Brain pericyte (primary cell): ENCODE results near the gene YPEL3.

Source experiments
- DNase-seq: peaks from one replicate; pipeline ENCODE4 v3.0.0-alpha.2; 2012; ENCODE audit warnings: low read depth, low spot score

YPEL3 gene

DNA sequence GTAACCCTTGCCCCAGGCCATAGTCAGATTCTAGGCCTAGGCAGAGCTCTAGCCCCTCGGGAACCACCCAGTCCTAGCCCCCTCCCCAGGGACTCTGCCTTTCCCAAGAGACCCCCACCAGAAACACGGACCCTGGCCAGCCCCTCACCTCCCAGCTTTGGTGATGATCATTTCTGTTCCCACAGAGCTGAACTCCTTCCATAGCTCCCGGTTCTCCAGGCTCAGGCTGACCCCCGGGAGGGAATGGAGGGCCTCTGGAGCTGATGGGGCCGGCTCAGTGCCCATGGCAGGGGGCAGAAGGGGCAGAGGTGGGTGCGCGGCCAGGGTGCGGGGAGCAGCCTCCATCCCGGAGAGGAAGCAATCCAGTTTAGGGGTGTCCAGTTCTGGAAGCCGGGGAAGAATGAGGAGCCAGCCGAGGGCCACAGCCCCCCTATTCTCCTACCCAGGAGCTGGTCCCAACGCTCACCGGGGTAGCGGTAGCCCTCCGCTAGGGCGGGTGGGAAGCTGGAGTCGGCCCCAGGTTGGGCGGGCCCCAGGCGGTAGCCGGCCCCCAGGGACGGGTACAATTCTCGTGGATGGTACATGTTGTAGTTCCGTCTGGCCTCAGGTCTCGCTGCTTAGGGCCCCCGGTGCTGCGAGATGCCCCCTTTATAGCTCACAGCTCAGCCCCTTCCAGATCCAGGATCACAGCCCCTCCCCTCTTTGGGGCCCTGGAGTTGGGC is 5.2 kb downstream of the YPEL3 start:
- DNase-seq = no peak

DNA sequence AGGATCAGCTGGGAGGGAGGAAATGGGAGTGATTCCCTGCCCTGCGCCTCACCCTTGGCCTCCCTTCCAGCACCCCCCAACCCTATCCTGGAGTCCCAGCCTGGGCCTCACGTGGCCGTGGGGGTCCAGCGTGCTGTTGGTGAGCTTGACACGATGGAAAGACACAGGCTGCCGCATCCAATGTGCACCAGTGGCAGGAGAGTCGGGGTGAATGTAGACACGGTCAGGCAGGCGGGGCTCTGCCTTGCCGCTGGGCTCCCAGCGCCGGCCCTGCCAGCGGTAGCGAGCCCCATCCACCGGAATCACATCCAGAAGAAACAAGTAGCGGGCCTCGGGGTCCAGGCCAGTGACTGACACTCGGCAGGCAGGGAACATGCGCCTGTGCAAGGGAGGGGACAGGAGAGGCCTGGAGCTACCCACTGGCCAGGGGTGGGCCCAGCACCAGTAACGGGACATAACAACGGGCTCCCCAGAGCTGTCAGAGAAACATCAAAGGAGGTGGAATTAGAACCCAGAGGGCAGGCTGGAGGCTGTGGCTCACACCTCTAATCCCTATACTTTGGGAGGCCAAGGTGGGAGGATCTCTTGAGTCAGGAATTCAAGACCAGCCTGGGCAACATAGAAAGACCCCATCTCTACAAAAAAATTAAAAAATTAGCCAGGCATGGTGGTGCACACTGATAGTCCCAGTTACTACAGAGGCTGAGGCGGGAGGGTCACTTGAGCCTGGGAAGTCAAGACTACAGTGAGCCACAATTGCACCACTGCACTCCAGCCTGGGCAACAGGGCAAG is 7.0 kb downstream of the YPEL3 start:
- no peak for DNase-seq

DNA sequence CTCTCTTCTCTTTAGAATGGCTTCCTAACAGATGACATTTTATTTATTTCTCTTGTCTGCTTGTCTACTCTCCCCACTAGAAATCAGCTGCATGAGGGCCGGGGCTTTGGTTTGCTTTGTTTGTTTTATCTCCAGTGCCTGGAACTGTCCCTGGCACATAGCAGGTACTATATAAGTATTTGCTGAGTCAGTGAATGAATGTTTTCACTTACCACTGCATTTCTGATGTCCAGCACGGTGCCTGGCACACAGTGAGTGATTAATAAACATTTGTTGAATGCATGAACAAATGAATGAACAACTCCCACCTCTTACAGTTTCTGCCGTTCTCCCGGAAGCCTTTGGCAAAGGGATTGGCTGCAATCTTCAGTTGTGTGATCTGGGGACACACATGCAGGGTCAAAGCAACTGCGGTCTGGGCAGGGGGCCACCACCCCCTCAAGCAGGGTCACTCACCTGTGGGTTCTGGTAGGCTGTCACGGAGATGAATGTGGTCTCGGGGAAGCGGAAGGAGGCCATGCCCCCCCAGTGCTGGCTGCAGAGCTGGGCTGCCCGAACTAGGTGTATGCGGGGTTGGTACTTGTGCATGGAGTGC is 7.7 kb downstream of the YPEL3 start:
- DNase-seq = no peak

DNA sequence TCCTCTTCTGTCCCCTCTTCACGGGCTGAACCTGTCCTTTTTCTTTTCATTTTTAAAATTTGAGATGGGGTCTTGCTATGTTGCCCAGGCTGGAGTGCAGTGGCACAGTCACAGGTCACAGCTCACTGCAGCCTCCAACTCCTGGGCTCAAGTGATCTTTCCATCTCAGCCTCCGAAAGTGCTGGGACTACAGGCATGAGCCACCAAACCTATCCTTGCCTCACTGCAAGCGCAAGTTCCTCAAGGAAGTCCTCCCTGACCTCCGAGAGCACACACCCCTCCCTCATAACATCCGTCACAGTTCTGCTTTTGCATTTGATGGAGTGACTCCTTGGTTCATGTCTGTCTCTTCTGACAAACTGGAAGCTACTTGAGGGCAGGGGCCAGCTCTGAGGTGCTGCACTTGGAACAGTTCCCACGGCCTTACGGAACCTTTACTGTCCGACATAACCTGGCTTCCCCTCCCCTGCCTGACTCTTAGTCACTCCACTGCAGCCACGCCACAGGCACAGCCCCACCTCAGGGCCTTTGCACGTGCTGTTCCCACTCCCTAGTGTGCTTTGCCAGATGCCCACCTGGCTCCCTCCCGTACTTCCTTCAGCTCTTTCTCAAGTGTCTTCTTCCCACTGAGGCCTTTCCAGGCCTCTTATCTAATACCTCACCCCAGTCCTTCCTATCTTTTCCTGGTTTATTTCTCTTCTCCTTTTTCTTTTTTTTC is 8.7 kb downstream of the YPEL3 start:
- no peak for DNase-seq

DNA sequence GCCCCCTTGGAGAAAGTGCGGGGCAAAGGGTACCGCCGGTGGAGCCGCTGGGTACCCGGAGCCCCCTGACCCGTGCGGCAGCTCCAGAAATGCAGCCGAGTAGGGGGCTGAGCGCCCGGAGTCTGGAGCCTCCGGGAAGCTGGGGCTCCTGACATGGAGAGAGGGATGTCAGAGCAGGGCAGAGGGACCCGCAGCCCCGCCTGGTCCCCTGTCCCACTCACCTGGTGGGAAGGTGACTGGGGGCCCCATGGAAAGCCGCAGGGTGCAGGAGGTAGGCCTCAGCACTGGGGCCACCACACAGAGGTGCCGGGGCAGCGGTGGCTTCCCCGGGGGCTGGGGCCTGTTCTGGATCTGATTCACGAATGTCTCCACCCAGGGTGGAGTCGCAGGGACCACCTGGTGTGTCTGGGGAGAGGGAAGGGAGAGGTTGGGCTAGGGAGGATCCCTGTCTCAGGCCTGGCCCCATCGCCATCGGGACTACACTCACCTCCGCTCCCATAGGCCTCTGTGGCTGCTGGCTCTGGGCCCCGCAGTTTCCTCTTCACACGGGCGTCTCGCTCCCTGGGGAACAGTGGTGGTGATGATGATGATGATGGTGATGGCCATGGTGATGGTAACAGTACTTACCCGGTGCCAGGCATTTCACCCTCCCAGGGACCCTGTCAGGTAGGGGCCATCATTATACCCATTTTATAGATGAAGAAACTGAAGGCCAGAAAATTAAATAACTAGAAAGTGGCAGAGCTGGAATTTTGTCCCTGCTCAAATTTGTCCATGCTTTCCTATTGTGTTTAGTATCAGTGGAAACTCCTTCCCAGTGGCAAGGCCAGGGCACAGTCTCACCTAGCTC is 9.5 kb downstream of the YPEL3 start:
- no peak for DNase-seq

DNA sequence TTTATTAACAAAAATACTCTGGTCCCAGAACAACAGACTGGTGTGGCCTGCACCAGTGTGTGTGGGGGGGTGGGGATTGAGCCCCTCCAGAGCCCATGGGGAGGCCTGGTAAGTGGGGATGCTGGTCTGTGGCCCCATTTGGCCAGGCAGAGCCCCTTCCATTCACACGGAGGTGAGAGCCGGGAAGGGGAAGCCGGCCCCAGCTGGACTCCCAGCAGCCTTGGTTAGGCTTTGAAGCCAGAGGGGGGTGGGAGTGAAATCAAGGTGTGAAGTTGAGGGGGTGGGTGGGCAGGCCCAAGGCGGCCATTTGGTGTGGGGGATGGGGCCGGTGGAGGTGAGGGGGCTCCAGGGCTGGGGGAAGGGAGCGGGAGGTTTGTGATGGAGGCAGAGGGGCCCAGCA is 10.2 kb downstream of the YPEL3 start:
- no peak for DNase-seq

DNA sequence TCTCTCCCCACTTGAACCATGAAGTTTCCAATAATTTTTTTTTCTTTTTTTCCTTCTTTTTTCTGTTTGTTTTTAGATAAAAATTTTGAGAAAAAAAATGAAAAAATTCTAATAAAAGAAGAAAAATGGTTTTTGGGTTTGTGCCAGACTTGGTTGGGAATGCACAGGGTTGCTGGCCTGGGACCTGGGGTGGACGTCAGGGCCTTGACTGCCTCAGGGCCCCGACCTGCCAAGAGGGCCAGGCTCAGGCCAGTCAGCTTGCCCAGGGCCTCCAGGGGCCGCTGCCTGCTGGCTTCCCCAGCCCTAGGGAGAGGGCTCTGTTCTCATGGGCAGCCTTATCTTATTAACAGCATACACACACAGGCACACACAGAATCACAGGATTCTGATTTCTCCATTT is 10.8 kb downstream of the YPEL3 start:
- DNase-seq = no peak

DNA sequence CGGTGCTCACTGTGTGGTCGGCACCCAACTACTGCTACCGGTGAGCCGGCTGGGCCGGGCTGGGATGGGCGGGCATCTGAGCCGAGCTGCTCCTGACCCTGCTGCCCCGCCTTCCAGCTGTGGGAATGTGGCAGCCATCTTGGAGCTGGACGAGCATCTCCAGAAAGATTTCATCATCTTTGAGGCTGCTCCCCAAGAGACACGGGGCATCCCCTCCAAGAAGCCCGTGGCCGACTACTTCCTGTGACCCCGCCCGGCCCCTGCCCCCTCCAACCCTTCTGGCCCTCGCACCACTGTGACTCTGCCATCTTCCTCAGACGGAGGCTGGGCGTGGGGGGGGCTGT is 11.2 kb downstream of the YPEL3 start:
- DNase-seq = no peak

DNA sequence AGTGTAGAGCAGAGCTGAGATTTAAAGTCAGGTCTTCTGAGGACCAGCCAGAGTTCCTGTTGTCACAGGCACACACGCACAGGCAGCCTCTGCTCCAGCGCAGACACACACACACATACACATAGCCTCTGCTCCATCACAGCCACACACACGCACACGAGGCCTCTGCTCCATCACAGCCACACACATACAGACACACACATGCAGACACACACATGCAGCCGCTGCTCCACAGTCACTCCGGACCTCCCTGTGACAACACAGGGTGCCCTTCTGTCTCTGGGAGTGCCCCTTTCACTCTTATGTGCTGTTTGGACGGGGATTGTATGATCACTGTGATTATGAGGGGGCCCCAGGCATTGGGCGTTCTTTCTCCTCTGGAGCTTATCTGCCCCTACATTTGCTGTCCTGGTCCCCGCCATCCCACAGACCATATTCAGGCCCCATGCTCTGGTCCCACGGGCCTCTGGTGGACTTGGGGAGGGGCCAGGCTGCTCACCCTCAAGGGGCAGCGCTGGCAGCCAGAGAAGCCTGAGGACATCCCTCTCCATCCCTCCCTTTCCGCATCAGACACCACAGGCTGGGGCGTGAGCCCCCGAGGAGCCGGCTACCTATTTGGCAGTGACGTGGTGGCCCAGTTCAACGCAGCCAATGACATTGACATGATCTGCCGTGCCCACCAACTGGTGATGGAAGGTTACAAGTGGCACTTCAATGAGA is 11.8 kb downstream of the YPEL3 start:
- no peak for DNase-seq

DNA sequence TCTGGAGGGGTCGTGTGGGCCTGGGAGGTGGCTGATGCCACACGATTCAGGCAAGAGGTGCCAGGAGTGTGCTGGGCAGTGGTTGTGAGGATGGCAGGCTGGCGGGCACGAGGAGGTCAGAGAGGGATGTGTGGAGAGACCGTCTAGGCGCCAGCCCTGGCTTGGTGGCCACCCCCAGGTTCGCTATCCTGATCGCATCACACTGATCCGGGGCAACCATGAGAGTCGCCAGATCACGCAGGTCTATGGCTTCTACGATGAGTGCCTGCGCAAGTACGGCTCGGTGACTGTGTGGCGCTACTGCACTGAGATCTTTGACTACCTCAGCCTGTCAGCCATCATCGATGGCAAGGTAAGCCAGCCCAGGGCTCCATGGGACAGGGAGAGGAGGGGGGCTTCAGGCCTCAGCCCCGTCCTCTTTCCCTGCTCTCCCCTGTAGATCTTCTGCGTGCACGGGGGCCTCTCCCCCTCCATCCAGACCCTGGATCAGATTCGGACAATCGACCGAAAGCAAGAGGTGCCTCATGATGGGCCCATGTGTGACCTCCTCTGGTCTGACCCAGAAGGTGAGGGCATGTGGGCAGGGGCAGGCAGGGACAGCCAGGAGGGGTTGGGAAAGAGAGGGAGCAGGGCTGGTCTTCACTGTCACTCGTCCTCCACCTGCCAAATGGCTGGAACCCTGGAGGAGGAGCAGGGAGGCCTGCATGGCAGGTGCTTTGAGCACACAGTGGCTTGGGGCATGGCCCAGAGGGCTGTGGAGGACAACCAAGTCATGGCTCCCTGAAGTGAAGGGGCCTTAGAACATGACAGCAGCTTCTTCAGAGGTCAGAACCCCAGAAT is 12.6 kb downstream of the YPEL3 start:
- DNase-seq = no peak

DNA sequence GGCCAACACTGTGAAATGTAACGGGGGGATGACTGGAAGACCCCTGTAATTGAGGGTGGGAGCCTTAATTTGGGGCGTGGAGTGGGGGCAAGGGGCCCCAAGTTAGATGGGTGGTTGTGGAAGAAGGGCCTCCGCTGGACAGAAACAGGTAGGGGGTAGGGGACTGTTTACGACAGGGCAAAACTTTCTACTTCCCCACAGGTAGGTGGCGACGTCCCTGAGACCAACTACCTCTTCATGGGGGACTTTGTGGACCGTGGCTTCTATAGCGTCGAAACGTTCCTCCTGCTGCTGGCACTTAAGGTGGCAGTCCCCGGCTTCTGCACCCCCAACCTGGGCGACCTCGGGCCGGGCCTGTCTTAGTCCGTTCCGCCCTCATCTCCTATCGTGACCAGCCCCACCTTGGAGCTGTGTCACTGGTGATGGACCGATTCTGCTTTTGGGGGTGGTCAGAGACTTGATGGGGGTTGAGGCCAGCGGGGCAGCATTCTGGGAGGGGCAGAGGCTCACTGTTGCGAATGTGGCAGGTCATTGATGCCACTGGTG is 13.4 kb downstream of the YPEL3 start:
- no peak for DNase-seq

DNA sequence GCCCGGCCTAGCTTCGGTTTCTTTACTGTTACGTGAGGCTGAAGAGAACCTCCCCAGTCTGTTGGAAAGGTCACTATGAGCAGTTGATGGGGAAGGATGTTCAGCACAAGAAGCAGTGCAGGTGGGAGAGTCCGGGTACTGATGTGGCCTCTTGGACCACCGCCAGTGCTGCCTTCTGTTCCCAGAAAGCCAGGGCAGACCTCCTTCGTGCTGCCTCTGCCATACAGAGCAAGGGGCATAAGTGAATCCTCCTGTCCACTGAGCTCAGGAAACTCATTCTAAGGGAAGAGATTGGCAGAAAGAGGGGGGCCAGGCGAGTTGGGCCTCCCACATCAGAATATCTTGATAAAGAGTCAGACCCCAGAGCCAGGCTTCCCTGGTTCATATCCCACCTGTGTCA is 16.5 kb downstream of the YPEL3 start:
- no peak for DNase-seq

DNA sequence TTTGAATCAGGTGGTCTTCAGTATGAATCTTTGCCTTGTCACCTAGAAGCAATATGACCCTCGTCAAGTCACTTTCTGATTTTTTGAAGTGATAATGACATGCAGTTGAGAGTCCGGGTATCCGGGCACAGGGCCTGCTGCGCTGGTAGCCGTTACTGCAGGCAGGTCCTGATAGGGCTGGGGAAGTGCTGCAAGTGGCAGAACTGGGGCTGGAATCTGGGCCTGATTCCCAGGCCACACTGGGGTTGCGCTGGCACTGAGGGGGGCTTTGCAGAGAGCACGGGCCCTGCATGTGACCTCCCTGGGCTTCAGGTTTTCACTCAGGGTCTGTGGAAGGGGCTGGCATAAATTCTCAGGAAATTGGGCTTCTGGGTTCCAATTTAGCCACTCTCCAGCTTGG is 17.3 kb downstream of the YPEL3 start:
- no peak for DNase-seq

DNA sequence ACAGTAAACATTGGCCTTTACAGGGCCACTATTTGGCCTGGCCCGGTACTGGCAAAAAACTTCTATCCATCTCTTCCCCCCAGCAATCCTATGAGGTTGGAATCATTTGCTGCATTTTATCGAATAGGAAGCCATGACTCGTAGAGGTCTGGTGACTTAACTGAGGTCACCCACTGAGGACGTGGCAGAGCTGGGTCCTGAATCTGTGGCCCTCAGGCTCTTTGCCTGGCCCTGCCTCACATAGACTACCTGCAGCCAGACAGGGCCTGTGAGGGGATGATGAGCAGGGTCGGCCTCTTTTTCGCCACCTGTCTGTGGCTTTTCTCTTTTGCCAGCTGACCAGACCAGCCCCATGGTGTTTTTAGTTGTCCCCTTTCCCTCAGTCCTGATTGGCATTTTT is 18.4 kb downstream of the YPEL3 start:
- no peak for DNase-seq

DNA sequence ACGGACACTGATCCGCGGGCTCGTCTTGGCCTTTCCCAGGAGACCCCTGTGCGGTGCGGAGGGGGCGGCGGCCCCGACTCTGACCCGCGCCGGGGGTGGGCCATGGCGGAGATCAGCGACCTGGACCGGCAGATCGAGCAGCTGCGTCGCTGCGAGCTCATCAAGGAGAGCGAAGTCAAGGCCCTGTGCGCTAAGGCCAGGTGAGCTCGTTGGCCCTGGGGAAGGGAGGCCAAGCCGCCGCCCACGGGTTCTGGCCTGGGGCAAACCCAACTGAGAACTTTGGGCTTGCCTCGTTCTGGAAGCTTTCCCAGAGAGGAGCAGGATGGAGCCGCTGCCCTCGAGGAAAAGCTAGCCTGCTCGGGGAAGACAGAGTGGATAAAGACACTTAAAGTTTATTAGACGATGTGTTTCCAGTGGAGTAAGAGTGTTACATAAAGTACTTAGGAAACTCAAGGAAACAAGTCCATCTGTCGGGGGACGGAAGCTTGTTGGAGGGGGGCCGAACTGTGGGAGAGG is 19.7 kb downstream of the YPEL3 start:
- DNase-seq = no peak

DNA sequence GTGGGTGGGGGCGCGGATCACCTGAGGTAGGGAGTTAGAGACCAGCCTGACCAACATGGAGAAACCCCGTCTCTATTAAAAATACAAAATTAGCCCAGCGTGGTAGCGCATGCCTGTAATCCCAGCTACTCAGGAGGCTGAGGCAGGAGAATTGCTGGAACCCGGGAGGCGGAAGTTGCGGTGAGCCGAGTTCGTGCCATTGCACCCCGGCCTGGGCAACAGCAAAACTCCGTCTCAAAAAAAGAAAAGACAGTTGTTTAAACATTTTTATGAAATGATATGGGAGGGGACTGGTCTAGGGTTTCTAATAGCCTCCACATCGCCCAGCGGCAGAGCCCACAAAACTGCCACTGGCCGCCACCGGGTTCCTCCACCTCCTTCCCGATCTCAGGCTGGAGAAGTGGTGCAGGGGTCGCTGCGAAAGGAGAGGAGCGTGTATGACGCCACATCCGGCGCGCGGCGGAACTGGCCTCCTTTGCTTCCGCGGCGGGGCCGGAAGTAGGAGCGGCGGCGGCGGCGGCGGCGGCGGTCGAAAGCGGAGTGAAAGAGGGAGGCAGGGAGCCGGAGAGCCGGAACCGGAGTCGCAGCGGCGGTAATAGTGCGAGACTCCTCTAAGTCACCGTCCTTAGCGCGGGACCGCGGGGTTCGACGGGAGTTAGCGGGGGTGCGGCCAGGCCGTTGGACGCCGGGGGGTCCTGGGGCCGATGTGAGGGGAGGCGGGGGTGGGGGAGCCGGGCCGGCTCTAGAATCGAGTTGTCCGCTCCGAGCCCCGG is 20.3 kb downstream of the YPEL3 start, which contains the start of gene PPP4C:
Gene PPP4C (plus strand): TSS at position 492 of the 773 bp plus-strand sequence. CDS start 384 bp downstream, outside the sequence.
- peak; percentile 57 for DNase-seq

DNA sequence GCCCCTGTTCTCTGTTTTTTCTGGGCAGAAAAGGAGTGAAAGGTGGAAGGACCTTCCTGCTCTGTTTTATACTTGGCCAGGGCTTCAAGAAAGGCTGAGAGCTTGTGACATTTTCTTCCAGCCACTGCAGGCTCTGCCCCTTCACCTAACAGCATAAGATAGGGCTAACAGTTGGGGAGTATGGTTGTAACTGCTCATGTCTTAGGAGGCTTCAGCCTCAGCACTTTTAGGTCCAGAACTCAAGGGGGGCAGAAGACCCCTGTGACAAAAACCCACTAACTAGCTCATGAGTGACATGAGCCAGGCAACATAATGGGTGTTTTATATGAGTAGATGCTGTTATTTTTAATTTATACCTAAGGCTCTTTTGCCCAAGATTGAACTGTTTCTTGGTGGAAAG is 25.5 kb downstream of the YPEL3 start:
- DNase-seq = no peak
